Stromal cell of bone marrow (primary cell): ENCODE measurements around the gene ESPN.
"Not testable (repeated sequence)": the region's sequence is repeated elsewhere in the genome, so short reads cannot be mapped to it uniquely, and the experiment has no call there.

Experiments
- DNase-seq: peaks from one replicate; pipeline ENCODE4 v3.0.0-alpha.2; 2012; ENCODE audit warnings: low read depth

Gene ESPN

GRCh38 chr1:6428453-6428852 lies 3.9 kb downstream of the ESPN start:
- DNase-seq, result not testable (repeated sequence)

DNA sequence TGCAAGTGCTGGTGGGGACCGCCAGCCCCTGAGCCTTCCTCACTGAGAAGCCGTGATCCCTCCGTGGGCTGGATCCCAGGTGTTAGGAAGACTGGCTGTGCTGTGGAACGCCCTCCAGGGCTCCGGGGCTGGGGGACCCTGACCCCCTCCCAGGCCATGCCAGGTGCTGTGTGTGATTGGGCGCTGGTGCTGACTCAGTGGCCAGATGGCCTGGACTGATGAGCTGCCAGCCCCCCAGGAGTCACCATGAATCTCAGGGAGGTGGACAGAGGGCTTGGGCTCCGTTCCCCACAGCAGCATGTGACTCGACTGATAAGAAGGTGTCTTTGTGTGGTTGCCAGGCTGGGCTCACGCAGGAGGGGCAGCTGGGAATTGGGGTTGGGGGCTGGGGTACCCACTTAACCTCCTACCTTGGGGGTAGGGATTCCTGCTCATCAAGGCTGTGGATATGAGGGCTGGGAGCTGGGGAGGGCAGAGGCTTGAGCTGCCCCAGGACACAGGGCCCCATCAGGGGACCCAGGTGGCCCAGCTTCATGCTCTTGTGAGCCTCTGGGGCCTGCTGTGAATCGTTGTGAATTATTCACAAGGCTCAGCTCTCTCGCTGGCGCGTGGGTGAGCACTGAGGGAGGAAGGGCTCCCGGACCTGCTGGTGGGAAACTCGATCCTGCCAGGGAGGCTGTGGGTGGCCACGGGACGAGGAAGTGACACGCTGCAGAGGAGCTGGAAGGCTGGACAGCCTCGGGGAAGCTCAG lies 5.3 kb downstream of the ESPN start:
- DNase-seq, result not testable (repeated sequence)

- DNase-seq, result not testable (repeated sequence)
These were observed 7.3 kb downstream of the ESPN start for GRCh38 chr1:6431645-6432579.

DNA sequence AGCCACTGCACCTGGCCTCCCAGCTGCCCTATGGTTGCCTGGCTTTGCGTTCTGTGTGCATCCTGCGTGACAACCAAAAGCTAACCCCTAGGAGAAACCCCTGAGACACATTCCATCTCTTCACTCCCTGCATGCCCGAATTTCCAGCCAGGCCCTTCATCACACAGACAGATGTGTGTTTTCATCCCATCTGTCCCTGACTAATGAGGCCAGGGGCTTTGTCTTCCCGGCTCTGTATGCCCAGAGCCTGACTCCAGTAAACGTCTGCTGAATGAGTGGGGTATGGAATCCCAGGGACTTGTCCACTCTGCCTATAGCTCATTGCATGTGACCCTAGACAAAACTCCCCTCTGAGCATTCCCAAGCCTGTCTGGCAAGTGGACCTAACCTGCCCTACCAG lies 9.6 kb downstream of the ESPN start:
- DNase-seq, result no peak

GRCh38 chr1:6435129-6435528 lies 10.6 kb downstream of the ESPN start:
- DNase-seq, result no peak

DNA sequence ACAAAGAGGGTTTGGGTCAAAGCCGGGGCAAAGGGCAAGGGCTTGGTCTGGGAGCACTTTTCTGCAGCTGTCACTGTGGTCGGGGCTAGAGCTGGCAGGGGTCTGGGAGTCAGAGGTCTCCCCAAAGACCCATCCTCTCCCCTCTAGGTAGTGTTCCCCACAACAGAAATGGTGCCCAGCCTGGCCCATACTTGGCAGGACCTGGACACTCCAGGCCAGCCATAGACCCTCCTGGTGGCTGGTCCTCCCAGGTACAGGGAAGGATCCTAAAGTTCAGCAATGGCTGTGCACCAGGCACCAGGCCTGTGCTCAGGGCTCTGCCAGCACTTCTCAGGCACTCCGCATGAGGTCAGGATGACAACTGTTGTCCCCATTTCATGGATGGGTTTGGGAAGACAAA lies 11.0 kb downstream of the ESPN start:
- no peak for DNase-seq

GRCh38 chr1:6436277-6436676 lies 11.7 kb downstream of the ESPN start:
- not testable (repeated sequence) for DNase-seq

- not testable (repeated sequence) for DNase-seq
These were observed 12.6 kb downstream of the ESPN start for GRCh38 chr1:6437012-6437700.

GRCh38 chr1:6438047-6438525 lies 13.5 kb downstream of the ESPN start:
- no peak for DNase-seq

DNA sequence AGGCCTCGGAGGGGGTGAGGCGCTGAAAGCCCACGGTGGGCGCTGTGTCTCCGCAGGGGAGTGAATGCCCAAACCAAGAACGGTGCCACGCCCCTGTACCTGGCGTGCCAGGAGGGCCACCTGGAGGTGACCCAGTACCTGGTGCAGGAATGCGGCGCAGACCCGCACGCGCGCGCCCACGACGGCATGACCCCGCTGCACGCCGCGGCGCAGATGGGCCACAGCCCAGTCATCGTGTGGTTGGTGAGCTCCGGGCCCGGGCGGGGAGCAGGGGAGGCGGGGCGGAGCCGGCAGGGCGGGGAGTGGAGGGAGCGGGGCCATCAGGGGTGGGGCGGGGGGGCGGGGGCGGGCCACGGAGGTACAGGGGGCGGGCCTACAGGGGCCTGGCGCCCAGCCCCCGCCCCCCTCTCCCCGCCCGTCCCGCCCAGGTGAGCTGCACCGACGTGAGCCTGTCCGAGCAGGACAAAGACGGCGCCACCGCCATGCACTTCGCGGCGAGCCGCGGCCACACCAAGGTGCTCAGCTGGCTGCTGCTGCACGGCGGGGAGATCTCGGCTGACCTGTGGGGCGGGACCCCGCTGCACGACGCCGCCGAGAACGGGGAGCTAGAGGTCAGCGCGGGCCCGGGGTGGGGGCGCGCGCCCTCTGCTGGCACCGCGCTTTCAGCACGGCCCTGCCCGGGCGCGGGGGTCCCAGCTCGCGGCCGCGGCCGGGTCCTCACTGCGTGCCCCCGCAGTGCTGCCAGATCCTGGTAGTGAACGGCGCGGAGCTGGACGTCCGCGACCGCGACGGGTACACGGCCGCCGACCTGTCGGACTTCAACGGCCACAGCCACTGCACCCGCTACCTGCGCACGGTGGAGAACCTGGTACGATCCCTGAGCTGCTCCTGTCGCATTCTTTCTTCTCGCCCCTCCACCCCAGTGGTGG lies 15.9 kb downstream of the ESPN start:
- no peak for DNase-seq

DNA sequence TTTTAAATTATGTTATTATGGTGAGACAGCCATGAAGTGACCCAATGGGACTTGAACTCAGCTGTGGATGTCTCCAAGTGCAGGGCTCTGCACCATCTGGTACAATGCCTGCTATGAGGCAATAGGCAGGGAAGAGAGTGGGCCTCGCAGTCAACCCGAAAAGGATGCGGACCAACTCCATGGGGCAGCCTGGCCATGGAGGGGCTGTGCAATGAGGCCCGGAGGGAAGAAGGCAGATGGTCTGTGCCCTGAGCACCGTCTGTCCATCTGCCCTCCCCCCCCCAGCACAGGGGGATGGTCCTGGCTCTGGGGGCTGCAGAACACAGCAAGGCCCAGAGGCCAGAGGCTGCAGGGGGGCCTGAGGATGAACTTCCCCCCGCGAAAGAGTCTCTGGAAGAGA lies 17.0 kb downstream of the ESPN start:
- DNase-seq, result no peak

DNA sequence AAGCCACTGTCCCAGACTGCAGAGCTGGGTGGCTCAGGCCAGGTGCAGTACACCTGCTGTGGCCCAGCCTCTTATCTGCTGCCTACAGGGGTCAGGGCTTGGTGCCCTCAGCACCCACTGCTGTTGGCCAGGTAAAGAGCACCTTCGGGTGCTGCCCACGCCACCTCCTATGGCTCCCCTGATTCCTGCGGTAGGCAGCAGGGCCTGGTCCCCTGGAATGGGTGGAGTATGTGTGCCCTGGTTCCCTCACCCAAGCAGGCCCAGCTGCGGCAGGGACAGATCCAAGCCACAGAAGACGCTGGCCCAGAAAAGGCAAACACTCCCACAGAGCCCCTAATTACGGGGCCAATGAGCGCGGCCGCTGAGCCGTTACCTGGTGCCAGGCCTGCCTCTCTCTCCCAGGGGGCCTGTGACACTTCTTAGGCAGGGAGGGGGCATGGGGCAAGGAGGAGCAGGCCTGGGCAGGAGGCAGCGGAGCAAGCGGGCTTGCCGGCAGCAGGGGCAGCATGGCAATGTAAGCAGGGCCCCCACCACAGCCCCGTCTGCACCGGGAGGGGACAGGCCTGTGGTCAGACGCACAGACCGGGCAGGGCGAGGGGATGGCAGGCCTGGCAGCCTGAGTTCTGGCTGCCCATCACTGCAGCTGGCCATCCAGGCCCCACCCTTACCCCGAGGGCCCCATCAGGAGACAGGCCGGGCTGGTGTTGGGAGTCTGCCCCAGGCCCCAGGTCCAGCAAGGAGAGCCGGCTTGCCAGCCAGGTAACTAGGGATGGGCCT lies 19.0 kb downstream of the ESPN start:
- no peak for DNase-seq

DNA sequence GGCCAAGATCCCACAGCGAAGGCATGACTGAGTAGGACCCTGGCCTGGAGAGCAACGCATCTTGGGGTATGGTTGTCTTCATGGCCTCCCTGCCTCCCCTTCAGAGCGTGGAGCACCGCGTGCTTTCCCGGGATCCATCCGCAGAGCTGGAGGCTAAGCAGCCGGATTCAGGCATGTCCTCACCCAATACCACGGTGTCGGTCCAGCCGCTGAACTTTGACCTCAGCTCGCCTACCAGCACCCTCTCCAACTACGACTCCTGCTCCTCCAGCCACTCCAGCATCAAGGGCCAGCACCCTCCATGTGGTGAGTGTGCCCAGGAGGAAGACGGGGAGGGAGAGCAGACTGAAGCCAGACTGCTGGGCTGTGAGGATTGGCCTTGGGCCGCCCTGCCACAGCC lies 19.8 kb downstream of the ESPN start:
- DNase-seq, result no peak

DNA sequence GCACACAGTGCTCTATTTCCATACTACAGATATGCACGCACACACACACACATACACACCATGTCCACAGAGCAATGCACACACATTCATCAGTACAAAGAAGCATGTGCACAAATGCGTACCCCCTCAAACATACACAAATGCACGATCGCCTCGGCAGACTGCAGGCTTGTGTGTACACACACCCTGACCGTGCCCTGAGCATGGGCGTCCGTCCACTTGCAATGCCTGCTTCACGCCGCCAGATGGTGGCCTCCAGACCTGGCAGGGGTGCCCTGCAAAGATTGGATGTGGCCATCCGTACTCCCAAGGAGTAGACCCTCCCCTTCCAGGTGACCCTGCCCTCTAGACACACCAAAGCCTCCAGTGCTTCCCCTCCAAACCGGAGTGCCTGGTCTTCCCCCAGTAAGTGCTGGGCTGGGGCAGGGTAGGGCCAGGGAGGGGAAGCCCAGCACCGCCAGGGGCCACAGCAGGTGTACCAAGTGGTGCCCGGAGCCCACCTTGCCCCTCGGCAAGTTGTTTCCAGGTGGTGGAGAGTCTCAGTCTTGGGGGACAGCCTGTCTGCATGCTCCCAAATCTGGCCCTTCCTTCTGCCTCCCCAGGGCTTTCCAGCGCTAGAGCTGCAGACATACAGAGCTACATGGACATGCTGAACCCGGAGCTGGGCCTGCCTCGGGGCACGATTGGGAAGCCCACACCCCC lies 20.6 kb downstream of the ESPN start:
- no peak for DNase-seq

DNA sequence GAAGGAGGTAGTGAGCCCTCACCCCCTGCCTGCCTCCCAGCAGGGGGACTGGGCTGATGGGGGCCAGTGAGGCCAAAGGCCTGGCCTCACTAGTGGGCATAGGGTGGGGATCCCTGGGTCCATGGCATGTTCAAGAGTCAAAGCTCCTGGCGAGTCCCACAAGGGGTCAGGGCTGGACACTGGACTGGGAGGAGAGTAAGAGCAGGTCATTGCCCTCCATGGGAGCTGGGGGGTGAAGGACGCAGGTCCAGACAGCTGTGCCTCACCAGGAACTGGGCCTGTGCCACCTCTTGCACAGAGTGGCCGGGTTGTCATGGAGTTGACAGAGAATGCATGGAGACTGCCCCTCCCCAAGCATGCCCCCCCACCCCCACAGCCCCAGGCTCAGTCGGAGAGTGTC lies 21.4 kb downstream of the ESPN start:
- DNase-seq, result not testable (repeated sequence)

DNA sequence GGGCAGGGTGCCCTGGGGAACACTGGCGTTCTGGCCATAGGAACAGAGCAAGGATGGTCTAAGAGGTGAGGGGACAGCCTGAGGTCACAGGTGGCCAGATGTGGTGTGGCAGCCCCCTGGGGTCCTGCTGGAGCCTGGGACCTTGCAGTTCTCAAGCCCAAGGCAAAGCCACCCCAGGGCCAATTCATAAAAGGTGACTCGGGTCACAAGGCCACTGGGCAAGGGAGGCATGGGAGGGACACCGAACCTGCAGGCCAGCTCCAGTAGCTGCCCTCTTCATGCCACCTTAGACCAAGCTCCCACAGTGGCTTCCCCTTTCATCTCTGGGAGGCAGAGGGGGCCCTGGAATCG lies 22.1 kb downstream of the ESPN start:
- no peak for DNase-seq

DNA sequence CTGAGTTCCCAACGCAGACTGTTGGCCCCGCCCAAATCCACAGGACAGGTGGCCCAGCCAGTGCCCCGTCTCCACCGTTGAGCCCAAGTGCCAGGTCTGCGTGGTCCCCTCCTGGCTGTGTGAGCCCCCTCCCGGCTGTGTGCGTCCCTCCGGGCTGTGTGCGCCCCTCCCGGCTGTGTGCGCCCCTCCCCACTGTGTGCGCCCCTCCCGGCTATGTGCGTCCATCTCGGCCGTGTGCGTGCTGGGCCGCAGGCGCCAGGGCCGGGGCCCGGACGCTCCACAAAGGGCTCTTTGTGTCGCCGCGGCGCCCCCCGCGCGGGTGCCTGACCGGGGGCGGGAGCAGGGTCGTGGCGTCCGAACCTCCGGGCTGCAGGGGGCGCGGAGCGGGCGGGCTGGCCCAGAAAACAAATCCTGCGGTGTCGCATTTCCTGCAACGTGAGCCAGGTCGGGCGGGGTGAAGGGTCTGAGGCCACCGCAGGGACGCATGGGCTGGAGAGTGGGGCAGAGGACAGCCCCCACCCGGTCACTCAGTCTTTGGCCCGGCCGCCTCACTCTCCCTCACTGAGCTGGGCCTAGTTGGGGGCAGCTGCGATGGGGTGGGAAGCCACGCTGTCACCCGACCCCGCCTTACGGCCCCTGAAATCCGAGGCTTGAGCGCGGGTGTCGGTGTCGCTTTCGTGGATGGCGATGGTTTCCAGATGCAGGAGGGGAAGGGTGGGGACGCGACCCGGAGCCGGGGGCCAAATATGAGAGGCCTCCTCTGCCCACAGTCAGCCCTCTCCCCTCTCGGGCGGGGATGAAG lies 22.6 kb downstream of the ESPN start:
- no peak for DNase-seq

DNA sequence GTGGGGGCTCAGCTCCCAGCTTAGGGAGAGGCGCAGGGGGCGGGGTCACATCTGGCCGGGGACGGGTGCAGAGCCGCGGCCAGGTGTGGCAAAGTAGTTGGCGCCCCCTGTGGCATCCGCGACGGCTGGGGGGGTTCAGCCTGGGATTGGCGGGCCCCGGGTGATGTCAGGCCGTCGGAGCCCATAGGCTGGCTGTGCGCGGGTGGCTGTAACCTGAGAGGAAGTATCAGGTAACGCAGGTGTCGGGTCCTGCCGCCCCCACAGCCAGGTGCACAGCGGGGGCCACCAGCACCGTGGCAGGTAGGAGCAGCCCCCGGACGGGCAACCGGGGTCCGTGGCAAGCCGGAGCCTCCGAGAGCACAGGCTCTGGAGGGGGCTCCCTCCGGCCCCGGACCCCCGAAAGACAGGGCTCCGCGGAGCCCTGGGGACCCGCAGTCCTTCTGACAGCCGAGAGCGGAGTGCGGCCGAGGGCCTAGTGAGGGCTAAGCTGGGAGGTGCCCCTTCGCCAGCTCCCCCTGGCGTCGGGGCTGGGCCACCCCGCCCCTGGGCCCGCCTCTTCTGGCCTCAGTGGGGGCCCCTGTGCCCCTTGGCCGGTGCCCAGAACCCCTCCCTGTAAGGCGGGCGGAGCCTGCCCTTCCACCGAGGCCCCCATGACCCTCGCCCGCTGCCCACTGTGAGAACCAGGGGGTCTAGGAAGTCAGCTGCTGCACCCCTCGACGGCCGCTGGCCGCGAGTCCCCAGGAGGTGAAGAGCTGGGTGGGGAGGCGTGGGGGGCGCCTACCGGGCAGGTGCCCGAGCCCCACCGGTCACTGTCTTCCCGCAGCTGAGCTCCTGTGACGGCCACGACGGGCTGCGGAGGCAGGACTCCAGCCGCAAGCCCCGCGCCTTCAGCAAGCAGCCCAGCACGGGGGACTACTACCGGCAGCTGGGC lies 23.5 kb downstream of the ESPN start:
- DNase-seq, result no peak
